Measurements from ENCODE around the gene MUC22. TPM values are rescaled to one million over a fixed set of nuclear protein-coding genes. Genes with fewer than 3 reads are reported as not detected.
"Not testable (repeated sequence)": the region's sequence is repeated elsewhere in the genome, so short reads cannot be mapped to it uniquely, and the experiment has no call there.

The MUC22 gene
- not detected in 2 replicates for total RNA-seq

- DNase-seq, result peak; percentile 19
These were observed at the start of gene MUC22 for GRCh38 chr6:31010393-31011060. TSS of gene MUC22 (plus strand) at chr6:31010474. CDS start at chr6:31010707, 233 bp downstream.

GRCh38 chr6:30960907-30961673 lies 49.2 kb upstream of the MUC22 start:
- no peak for DNase-seq

- DNase-seq, result no peak
These were observed 47.6 kb upstream of the MUC22 start for GRCh38 chr6:30962716-30963115.

- DNase-seq, result no peak
These were observed 46.6 kb upstream of the MUC22 start for GRCh38 chr6:30963641-30964040.

GRCh38 chr6:30964075-30964474 lies 46.2 kb upstream of the MUC22 start:
- DNase-seq, result no peak

- DNase-seq, result no peak
These were observed 45.1 kb upstream of the MUC22 start for GRCh38 chr6:30965140-30965601.

- no peak for DNase-seq
These were observed 44.1 kb upstream of the MUC22 start for GRCh38 chr6:30966154-30966553.

DNA sequence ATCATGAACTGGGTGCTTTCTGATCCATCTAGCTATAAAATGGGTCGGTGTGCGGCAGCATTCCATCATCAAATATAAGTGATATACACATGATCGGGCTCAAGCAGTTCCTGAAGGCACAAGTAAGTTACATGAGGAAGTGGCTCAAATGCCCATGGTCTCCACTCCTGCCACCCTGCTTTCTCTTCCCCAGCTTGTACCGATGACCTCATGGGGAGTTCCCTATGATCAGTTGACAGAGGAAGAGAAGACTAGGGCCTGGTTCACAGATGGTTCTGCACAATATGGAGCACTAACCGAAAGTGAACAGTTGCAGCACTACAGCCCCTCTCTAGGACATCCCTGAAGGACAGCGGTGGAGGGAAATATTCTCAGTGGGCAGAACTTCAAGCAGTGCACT lies 41.1 kb upstream of the MUC22 start:
- not testable (repeated sequence) for DNase-seq

- no peak for DNase-seq
These were observed 39.3 kb upstream of the MUC22 start for GRCh38 chr6:30970946-30971345.

GRCh38 chr6:30972816-30973215 lies 37.5 kb upstream of the MUC22 start:
- DNase-seq, result no peak

DNA sequence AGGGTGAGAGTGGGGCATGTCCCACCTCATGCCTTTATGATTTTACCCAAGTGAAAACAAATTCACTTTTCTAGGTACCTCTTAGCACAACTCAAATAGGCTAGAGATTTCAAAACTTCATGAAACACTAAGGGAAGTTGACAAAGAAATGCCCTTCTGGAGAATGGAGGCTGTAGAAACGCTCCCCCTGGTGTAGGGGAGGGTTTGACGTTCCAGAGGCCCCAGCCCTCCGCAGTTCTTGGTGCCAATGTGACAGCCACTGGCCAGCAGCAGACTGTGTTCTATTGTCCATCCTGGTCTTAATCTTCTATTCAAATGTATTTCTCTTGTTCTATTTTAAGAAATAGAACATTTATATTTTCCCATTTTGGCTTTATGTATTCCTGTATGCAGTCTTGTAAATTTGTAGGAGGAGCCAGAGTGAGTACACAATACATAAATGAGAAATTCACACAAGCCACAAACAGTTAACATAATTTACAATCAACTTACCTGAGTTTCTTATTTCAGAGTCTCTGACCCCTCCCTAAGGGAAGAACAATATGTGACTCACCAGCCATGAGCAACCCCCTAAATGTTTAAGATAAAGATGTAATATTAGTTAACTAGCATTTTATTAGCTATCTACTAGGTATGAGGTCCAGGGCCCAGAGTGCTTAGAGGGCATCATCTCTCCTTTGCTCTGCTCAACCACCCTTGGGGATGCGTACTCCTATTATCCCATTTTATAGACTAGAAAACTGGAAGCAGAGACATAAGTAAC lies 35.6 kb upstream of the MUC22 start:
- no peak for DNase-seq

GRCh38 chr6:30979141-30979540 lies 31.1 kb upstream of the MUC22 start:
- no peak for DNase-seq

DNA sequence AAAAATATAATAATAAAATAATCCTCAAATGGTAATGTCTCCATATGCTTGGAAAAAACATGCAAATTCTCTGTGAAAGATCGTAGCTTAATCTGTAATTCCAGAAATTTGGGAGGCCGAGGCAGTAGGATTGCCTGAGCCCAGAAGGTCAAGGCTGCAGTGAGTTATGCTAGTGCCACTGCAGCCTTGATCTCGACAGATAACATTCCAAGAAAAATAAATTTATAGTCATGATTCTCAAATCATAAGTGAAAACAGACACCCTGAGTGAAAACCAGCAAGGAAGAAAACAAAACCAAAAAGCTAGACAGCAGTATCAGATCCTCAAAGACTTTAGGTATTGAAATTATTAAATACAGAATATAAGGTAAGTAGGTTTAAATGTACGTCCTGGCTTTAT lies 30.6 kb upstream of the MUC22 start:
- no peak for DNase-seq

DNA sequence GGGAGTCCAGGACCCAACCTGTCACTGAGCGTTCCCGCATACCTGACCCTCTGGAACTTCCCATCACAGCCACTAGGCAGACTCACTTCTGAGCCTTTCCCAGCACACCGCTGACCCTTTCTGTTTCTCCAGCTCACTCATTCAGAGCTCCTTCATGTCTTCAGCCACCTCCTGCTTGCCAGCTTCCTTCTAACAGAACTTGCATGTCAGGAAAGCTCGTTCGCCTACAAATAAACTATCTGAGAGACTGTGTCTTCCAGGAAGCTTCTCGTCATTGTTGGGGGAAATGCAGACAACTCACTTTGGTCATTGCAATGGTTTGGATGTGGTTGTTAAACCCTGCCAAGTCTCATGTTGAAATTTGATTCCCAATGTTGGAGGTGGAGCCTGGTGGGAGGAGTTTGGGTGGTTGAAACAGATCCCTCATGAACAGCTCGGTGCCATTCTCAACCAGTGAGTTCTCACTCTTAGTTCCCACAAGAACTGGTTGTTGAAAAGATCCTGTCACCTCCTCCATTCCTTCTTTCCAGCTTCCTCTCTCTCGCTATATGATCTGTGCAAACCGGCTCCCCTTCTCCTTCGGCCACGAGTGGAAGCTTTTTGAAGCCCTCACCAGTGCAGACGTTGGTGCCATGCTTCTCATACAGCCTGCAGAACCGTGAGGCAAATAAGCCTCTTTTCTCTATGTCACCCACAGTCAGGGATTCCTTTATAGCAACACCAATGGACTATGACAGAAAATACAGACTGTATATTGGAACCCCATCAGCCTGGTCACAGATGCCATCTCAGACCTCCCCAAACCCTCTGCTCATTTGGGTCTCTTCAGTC lies 28.1 kb upstream of the MUC22 start:
- DNase-seq, result peak; percentile 10

DNA sequence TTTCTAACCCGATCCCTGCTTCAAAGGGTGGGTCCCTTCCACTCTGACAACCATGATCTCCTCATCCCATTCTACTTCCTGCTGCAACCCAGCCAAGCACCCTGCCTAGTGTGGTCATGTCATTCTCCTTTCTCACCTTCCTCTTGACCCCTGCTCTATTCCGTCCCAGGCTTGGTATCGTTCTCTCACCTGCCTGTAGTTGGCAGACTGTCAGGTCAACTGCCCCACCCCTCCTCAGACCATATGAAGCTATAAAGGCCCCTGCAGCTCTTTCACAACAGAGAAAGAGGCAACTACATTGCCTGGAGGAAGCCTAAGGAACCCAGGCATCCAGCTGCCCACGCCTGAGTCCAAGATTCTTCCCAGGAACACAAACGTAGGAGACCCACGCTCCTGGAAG lies 26.8 kb upstream of the MUC22 start, which contains the start of gene MUC21:
Gene MUC21 (plus strand): TSS at position 280 of the 400 bp plus-strand sequence. CDS start 241 bp downstream, outside the sequence.
- DNase-seq, result no peak

DNA sequence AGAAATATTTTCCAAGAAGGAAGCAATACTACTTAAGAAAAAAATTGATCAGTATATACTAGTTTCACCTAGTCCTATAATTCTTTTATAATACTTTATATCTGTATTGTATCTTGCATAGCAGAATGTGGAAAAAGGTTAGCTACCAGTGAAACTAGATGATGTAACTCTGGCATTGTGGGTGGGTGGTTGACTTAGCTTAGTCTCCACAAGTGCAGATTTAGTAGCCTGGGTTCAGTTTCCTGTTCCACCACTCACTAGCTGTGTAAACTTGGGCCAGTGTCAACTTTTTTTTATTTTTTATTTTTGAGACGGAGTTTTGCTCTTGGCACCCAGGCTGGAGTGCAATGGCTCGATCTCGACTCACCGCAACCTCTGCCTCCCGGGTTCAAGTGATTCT lies 24.8 kb upstream of the MUC22 start:
- DNase-seq, result no peak

DNA sequence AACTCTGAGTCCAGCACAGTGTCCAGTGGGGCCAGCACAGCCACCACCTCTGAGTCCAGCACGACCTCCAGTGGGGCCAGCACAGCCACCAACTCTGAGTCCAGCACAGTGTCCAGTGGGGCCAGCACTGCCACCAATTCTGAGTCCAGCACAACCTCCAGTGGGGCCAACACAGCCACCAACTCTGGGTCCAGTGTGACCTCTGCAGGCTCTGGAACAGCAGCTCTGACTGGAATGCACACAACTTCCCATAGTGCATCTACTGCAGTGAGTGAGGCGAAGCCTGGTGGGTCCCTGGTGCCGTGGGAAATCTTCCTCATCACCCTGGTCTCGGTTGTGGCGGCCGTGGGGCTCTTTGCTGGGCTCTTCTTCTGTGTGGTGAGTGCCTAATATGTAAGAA lies 23.0 kb upstream of the MUC22 start:
- no peak for DNase-seq

- DNase-seq, result no peak
These were observed 22.0 kb upstream of the MUC22 start for GRCh38 chr6:30988209-30988825.

DNA sequence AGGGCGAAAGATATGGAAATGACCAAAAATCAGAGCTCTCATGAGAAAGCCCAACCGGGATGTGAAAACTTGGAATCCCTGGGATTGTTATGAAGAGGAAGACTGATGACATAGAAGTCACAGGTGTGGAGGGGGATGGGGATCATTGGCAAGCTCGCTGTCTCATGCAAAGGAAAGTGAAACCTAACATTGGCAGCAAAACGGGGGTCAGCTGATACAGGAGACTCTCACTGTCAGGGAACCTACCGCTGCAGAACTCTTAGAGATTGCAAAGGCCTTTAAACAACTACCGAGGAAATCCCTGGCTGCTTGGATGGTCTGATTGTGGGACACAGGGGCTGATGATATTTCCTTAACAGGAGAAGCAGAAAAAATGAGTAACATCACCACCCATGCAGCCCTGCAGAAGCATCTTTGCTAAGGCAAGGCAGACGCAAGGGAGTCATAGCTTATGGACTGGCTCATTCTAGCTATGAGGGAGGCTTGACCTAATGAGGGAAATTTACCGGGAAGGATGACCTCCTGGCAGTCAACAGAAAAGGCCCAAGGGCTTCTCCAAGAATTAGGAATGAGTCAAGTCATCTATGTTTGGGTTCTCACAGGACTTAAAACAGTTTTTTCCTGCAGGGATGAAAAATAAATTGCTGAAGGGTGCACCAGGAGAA lies 19.7 kb upstream of the MUC22 start:
- DNase-seq, result no peak

DNA sequence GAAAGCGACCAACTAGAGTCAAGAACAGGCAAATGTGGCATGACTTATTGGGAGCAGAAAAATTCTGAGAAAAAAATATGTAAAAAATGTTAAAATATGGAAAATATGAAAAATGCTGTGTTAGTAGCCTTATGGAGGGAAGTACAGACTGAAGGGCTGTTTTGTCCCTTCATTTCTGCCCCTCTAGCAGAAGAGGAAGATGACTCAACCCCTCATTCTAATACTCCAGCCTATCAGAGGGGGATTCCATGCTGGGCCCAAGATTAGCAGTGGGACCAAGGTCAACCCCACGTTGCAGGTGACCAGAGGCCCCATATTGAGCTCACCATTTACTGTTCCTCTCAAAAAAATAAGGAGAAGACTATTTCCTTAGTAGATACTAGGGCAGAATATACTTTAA lies 18.4 kb upstream of the MUC22 start:
- no peak for DNase-seq

DNA sequence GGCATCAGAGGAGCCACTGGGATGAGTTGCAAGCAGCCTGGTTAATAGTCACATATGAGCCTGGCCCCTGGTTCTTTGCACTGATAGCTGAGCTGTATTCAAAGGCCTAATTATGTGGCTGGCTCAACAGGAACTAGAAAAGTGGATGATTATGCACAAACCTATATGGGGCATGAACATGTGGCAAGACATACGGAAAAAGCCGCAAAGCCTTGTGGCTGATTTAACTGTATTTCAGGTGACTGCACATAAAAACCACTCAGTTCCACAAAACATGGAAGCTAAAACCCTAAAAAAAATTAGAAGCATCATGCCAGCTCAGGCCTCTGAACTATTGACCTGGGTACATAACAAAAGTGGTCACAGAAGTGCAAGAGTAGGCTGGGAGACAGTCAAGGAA lies 13.0 kb upstream of the MUC22 start:
- no peak for DNase-seq
